Measurements from ENCODE around the gene OS9.

OS9 gene

GRCh38 chr12:57688931-57689330 is 5.0 kb upstream of the OS9 start:
- no peak for TF ChIP-seq ZFX (IDR thresholded peaks at IDR 0.05)
- TF ChIP-seq CTCF (conservative IDR thresholded peaks at IDR 0.05), result no peak
- no peak overlapping the region for H3K27ac ChIP-seq

GRCh38 chr12:57692500-57692899 is 1.4 kb upstream of the OS9 start:
- TF ChIP-seq CTCF (conservative IDR thresholded peaks at IDR 0.05), result no peak
- no peak for TF ChIP-seq ZFX (IDR thresholded peaks at IDR 0.05)

GRCh38 chr12:57693317-57693658 is 644 bp upstream of the OS9 start:
- H3K27ac ChIP-seq, result no peak overlapping the region
- TF ChIP-seq ZFX (IDR thresholded peaks at IDR 0.05), result no peak
- no peak for TF ChIP-seq CTCF (conservative IDR thresholded peaks at IDR 0.05)

More at GRCh38 chr12:57692500-57692899, 1.4 kb upstream of the OS9 start:
- no peak overlapping the region for H3K27ac ChIP-seq

GRCh38 chr12:57694459-57695019 is 607 bp downstream of the OS9 start:
- peak overlapping the region; percentile 64 for H3K27ac ChIP-seq
- TF ChIP-seq CTCF (conservative IDR thresholded peaks at IDR 0.05) (no peak), ZFX (IDR thresholded peaks at IDR 0.05) (no peak)

- TF ChIP-seq CTCF (conservative IDR thresholded peaks at IDR 0.05), result no peak
- TF ChIP-seq ZFX (IDR thresholded peaks at IDR 0.05), result no peak
Observed at GRCh38 chr12:57695770-57696432, 2.0 kb downstream of the OS9 start.

GRCh38 chr12:57697076-57697475 is 3.1 kb downstream of the OS9 start:
- H3K27ac ChIP-seq, result no peak overlapping the region
- no peak for TF ChIP-seq ZFX (IDR thresholded peaks at IDR 0.05)
- no peak for TF ChIP-seq CTCF (conservative IDR thresholded peaks at IDR 0.05)

More at GRCh38 chr12:57695770-57696432, 2.0 kb downstream of the OS9 start:
- H3K27ac ChIP-seq, result no peak overlapping the region

- TF ChIP-seq ZFX (IDR thresholded peaks at IDR 0.05) (no peak), CTCF (conservative IDR thresholded peaks at IDR 0.05) (no peak)
- no peak overlapping the region for H3K27ac ChIP-seq
Observed at GRCh38 chr12:57698414-57698813, 4.5 kb downstream of the OS9 start.
